ENCODE data around the gene GATM. TPM values are rescaled to one million over a fixed set of nuclear protein-coding genes. Genes with fewer than 3 reads are reported as not detected.

Gene GATM
- total and polyA plus RNA-seq, 7 donors: 10.2 to 51.4 (median 38.4) TPM

DNA sequence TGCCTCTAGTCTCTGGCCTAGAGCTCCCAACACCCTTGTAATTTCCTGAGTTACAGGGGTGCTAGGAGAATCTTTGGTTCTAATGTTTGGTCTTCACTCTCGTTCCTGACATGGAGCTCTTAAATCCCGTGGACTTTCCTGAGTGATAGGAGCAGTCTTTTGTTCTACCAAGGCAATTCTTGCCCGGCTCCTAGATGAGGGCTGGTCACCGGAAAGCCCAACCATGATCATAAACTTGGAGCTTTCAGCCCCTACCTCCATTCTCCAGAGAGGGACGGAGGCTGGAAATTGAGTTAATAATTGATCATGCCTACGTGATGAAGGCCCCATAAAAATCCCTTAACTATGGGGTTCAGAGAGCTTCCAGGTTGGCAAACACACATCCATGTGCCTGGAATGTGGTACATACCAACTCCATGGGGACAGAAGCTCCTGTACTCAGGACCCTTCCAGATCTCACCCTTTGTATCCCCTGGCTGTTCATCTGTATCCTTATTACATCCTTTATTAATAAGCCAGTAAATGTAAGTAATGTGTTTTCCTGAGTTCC is 18.8 kb upstream of the GATM start:
- no peak for TF ChIP-seq POLR2AphosphoS5 (IDR thresholded peaks at IDR 0.05)
- TF ChIP-seq CTCF (IDR thresholded peaks at IDR 0.05): no peak
- no peak for TF ChIP-seq EP300 (IDR thresholded peaks at IDR 0.05)
- TF ChIP-seq POLR2A (IDR thresholded peaks at IDR 0.05): no peak
- Histone ChIP-seq H3K27ac (no peak overlapping the region), H3K4me3 (no peak overlapping the region), H3K9me3 (no peaks in the 10 kb centered on the region), H3K36me3 (no peaks in the 10 kb centered on the region), H3K27me3 (no peaks in the 10 kb centered on the region), H3K4me1 (peaks cover 0 to 6% (median 6%) of the 10 kb centered on the region in 4 donors)
- DNase-seq: no peak
- WGBS, 2 donors: 25 to 73% methylated on average over 6 of the region's 6 CpGs
- intact Hi-C loops (cut with DNase I): no loop called here

GRCh38 chr15:45395943-45396342 is 17.6 kb upstream of the GATM start:
- DNase-seq: no peak

DNA sequence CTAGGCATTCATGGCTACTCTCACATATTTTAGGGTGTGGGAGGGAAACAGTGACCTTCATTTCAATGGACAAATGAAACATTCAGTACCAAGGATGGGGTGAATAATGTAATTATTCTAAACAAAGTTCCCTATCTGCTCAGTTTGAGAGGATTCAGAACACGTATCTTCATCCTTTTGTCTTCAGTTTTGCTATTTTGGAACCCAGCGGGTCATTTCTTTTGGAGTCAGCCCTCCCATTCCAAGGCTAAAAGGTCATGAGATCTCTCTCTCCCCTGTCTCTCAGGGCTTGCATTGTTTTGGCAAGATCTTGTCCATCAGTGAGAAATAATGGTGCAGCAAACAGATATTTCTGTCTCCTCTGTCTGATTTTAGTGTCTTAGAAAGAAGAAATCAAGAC is 16.3 kb upstream of the GATM start:
- no peaks in the 10 kb centered on the region for H3K36me3 ChIP-seq
- whole genome bisulfite sequencing, 2 donors: 90 to 93% methylated on average over 2 of the region's 2 CpGs
- TF ChIP-seq POLR2AphosphoS5 (IDR thresholded peaks at IDR 0.05): no peak
- no peak for TF ChIP-seq POLR2A (IDR thresholded peaks at IDR 0.05)
- TF ChIP-seq EP300 (IDR thresholded peaks at IDR 0.05): no peak
- TF ChIP-seq CTCF (IDR thresholded peaks at IDR 0.05): no peak
- intact Hi-C loops (cut with DNase I): no loop called here
- H3K9me3 ChIP-seq: no peaks in the 10 kb centered on the region
- H3K27me3 ChIP-seq: no peaks in the 10 kb centered on the region
- no peaks in the 10 kb centered on the region for H3K4me1 ChIP-seq
- H3K27ac ChIP-seq: no peak overlapping the region
- H3K4me3 ChIP-seq: no peak overlapping the region
- DNase-seq: no peak

More at GRCh38 chr15:45395943-45396342, 17.6 kb upstream of the GATM start:
- WGBS, 2 donors: 73 to 79% methylated on average over 4 of the region's 4 CpGs
- H3K9me3 ChIP-seq: no peaks in the 10 kb centered on the region
- intact Hi-C loops (cut with DNase I): no loop called here
- no peak overlapping the region for H3K4me3 ChIP-seq
- H3K27ac ChIP-seq: no peak overlapping the region
- H3K27me3 ChIP-seq: no peaks in the 10 kb centered on the region
- TF ChIP-seq CTCF (IDR thresholded peaks at IDR 0.05) (no peak), POLR2A (IDR thresholded peaks at IDR 0.05) (no peak), EP300 (IDR thresholded peaks at IDR 0.05) (no peak), POLR2AphosphoS5 (IDR thresholded peaks at IDR 0.05) (no peak)
- no peaks in the 10 kb centered on the region for H3K36me3 ChIP-seq
- no peaks in the 10 kb centered on the region for H3K4me1 ChIP-seq

DNA sequence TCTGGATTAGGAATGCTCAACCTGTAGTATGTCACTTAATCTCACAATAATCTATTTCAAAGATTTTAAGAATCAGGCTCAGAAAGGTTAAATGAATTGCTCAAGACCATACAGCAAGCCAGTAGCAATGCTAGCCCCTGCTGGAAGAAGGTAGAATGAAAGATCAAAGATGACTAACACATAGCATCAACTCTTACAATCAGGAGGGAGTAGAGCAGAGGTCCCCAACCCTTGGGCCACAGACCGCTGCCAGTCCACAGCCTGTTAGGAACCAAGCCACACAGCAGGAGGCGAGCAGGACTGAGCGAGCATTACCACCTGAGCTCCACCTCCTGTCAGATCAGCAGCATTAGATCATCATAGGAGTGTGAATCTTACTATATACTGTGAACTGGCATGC is 15.5 kb upstream of the GATM start:
- TF ChIP-seq POLR2AphosphoS5 (IDR thresholded peaks at IDR 0.05) (no peak), EP300 (IDR thresholded peaks at IDR 0.05) (no peak), CTCF (IDR thresholded peaks at IDR 0.05) (no peak), POLR2A (IDR thresholded peaks at IDR 0.05) (no peak)
- no peaks in the 10 kb centered on the region for H3K27me3 ChIP-seq
- no peaks in the 10 kb centered on the region for H3K36me3 ChIP-seq
- intact Hi-C loops (cut with DNase I): no loop called here
- no peak overlapping the region for H3K27ac ChIP-seq
- no peaks in the 10 kb centered on the region for H3K4me1 ChIP-seq
- no peak overlapping the region for H3K4me3 ChIP-seq
- 81 to 87% methylated on average over 3 of the region's 3 CpGs for WGBS, 2 donors
- H3K9me3 ChIP-seq: no peaks in the 10 kb centered on the region
- DNase-seq: no peak

DNA sequence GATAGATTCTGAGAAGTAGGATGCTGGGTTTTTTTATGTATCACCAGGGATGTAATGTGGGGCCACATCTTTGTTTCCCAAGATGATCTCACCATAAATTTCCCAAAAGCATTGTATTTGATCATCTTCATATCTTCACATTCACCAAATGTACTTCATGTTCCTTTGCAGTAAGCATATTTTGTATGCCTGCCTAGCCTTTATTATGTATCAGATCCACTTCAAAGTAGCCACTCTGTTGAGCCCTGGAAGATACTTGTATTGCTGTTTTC is 14.2 kb upstream of the GATM start:
- intact Hi-C loops (cut with DNase I): no loop called here
- H3K27ac ChIP-seq: no peak overlapping the region

More for the DNA sequence above, 14.2 kb upstream of the GATM start:
- H3K4me1 ChIP-seq: peaks cover 0 to 2% (median 0%) of the 10 kb centered on the region in 4 donors
- no peaks in the 10 kb centered on the region for H3K9me3 ChIP-seq
- DNase-seq: no peak
- no peaks in the 10 kb centered on the region for H3K36me3 ChIP-seq
- no peak overlapping the region for H3K4me3 ChIP-seq
- no peaks in the 10 kb centered on the region for H3K27me3 ChIP-seq
- TF ChIP-seq EP300 (IDR thresholded peaks at IDR 0.05): no peak
- no peak for TF ChIP-seq CTCF (IDR thresholded peaks at IDR 0.05)
- no peak for TF ChIP-seq POLR2AphosphoS5 (IDR thresholded peaks at IDR 0.05)
- no peak for TF ChIP-seq POLR2A (IDR thresholded peaks at IDR 0.05)
